ENCODE measurements around the gene C1QL4.

GRCh38 chr12:49327368-49327767 is 9.6 kb downstream of the C1QL4 start:
- TF ChIP-seq POLR2AphosphoS5 (IDR thresholded peaks at IDR 0.05; ENCODE audit: low read depth, low read length) (no peak), YY1 (IDR thresholded peaks at IDR 0.05; ENCODE audit: low read depth, low read length) (no peak), POLR2A (IDR thresholded peaks at IDR 0.05; ENCODE audit: control extremely low read depth in 1 of 2, low read depth in 2 of 2, low read length in 2 of 2) (no peak), CTCF (IDR thresholded peaks at IDR 0.05; ENCODE audit: control extremely low read depth in 1 of 3, insufficient read depth in 1 of 3, low read depth in 1 of 3, low read length in 3 of 3) (no peak), ZNF274 (IDR thresholded peaks at IDR 0.05; ENCODE audit: borderline replicate concordance, extremely low read depth, low read length) (no peak), RAD21 (IDR thresholded peaks at IDR 0.05 in 1 of 2, conservative IDR thresholded peaks at IDR 0.05 in 1 of 2; ENCODE audit: low read depth in 2 of 2, low read length in 2 of 2) (no peak), USF2 (IDR thresholded peaks at IDR 0.05; ENCODE audit: low read length) (no peak), EZH2 (IDR thresholded peaks at IDR 0.05; ENCODE audit: low read depth, low read length, severe bottlenecking) (no peak), EGR1 (IDR thresholded peaks at IDR 0.05; ENCODE audit: borderline replicate concordance, low read depth, low read length) (no peak), JUND (IDR thresholded peaks at IDR 0.05; ENCODE audit: low read length) (no peak), GTF2F1 (IDR thresholded peaks at IDR 0.05; ENCODE audit: borderline replicate concordance, low read depth, low read length) (no peak)

All from H1 (cell line).